Stimulated activated naive CD8-positive, alpha-beta T cell treated with anti-CD3 and anti-CD28 coated beads, Interleukin-15, Interleukin-2, amounts not matched to agents 100 ng/mL and 50 ng/mL, for 24 hours (primary cell): Measurements from ENCODE around the gene NRG2.

Experiments used
- H3K27ac Mint-ChIP-seq: one replicate; pipeline ENCODE4 v1.8.0; 2021; ENCODE audit warnings: mild to moderate bottlenecking, mixed read lengths
- H3K27me3 Mint-ChIP-seq: one replicate; pipeline ENCODE4 v1.8.0; 2021; ENCODE audit warnings: mixed read lengths
- H3K36me3 Mint-ChIP-seq: one replicate; pipeline ENCODE4 v1.8.0; 2021; ENCODE audit warnings: low read depth, mixed read lengths
- H3K4me1 Mint-ChIP-seq: one replicate; pipeline ENCODE4 v1.8.0; 2021; ENCODE audit warnings: low read depth, mixed read lengths
- H3K4me3 Mint-ChIP-seq: one replicate; pipeline ENCODE4 v1.8.0; 2021; ENCODE audit warnings: mild to moderate bottlenecking, mixed read lengths
- H3K9me3 Mint-ChIP-seq: one replicate; pipeline ENCODE4 v1.8.0; 2021; ENCODE audit warnings: mixed read lengths

The NRG2 gene

GRCh38 chr5:139875957-139876356 is 167.1 kb downstream of the NRG2 start:
- Mint-ChIP-seq H3K4me1 (peaks cover 5% of the 10 kb centered on the region), H3K36me3 (no peaks in the 10 kb centered on the region), H3K27me3 (peaks cover 8% of the 10 kb centered on the region), H3K9me3 (peaks cover 4% of the 10 kb centered on the region), H3K27ac (no peak overlapping the region), H3K4me3 (no peak overlapping the region)

- H3K9me3 Mint-ChIP-seq = peaks cover 4% of the 10 kb centered on the region
- H3K27ac Mint-ChIP-seq = no peak overlapping the region
- no peaks in the 10 kb centered on the region for H3K36me3 Mint-ChIP-seq
- peaks cover 8% of the 10 kb centered on the region for H3K27me3 Mint-ChIP-seq
- peaks cover 5% of the 10 kb centered on the region for H3K4me1 Mint-ChIP-seq
- no peak overlapping the region for H3K4me3 Mint-ChIP-seq
Observed at GRCh38 chr5:139872851-139873794, 170.0 kb downstream of the NRG2 start.

GRCh38 chr5:139872052-139872766 is 170.9 kb downstream of the NRG2 start:
- Mint-ChIP-seq H3K27ac (no peak overlapping the region), H3K36me3 (no peaks in the 10 kb centered on the region), H3K4me1 (peaks cover 5% of the 10 kb centered on the region), H3K27me3 (peaks cover 8% of the 10 kb centered on the region), H3K4me3 (no peak overlapping the region), H3K9me3 (peaks cover 4% of the 10 kb centered on the region)

GRCh38 chr5:139871614-139872013 is 171.5 kb downstream of the NRG2 start:
- Mint-ChIP-seq H3K9me3 (peaks cover 4% of the 10 kb centered on the region), H3K4me1 (peaks cover 1% of the 10 kb centered on the region), H3K27me3 (peaks cover 8% of the 10 kb centered on the region), H3K36me3 (no peaks in the 10 kb centered on the region), H3K4me3 (no peak overlapping the region), H3K27ac (no peak overlapping the region)

- H3K9me3 Mint-ChIP-seq = no peaks in the 10 kb centered on the region
Observed at GRCh38 chr5:139870677-139871076, 172.4 kb downstream of the NRG2 start.

GRCh38 chr5:139869042-139869790 is 173.9 kb downstream of the NRG2 start:
- no peaks in the 10 kb centered on the region for H3K4me1 Mint-ChIP-seq
- H3K9me3 Mint-ChIP-seq = no peaks in the 10 kb centered on the region
- H3K4me3 Mint-ChIP-seq = no peak overlapping the region
- no peaks in the 10 kb centered on the region for H3K36me3 Mint-ChIP-seq
- H3K27ac Mint-ChIP-seq = no peak overlapping the region
- peaks cover 2% of the 10 kb centered on the region for H3K27me3 Mint-ChIP-seq

More at GRCh38 chr5:139870677-139871076, 172.4 kb downstream of the NRG2 start:
- Mint-ChIP-seq H3K27ac (no peak overlapping the region), H3K27me3 (peaks cover 8% of the 10 kb centered on the region), H3K4me3 (no peak overlapping the region), H3K36me3 (no peaks in the 10 kb centered on the region), H3K4me1 (no peaks in the 10 kb centered on the region)

- no peaks in the 10 kb centered on the region for H3K27me3 Mint-ChIP-seq
- no peaks in the 10 kb centered on the region for H3K36me3 Mint-ChIP-seq
- H3K4me3 Mint-ChIP-seq = no peak overlapping the region
- H3K4me1 Mint-ChIP-seq = no peaks in the 10 kb centered on the region
- H3K27ac Mint-ChIP-seq = no peak overlapping the region
- H3K9me3 Mint-ChIP-seq = no peaks in the 10 kb centered on the region
Observed at GRCh38 chr5:139867581-139867980, 175.5 kb downstream of the NRG2 start.

GRCh38 chr5:139867109-139867508 is 176.0 kb downstream of the NRG2 start:
- Mint-ChIP-seq H3K4me3 (no peak overlapping the region), H3K9me3 (no peaks in the 10 kb centered on the region), H3K27ac (no peak overlapping the region), H3K4me1 (no peaks in the 10 kb centered on the region), H3K36me3 (no peaks in the 10 kb centered on the region), H3K27me3 (no peaks in the 10 kb centered on the region)

GRCh38 chr5:139864716-139865483 is 178.2 kb downstream of the NRG2 start:
- Mint-ChIP-seq H3K9me3 (no peaks in the 10 kb centered on the region), H3K27ac (no peak overlapping the region), H3K4me1 (no peaks in the 10 kb centered on the region), H3K36me3 (no peaks in the 10 kb centered on the region), H3K27me3 (no peaks in the 10 kb centered on the region), H3K4me3 (no peak overlapping the region)

GRCh38 chr5:139863855-139864558 is 179.1 kb downstream of the NRG2 start:
- Mint-ChIP-seq H3K4me3 (no peak overlapping the region), H3K9me3 (no peaks in the 10 kb centered on the region), H3K27me3 (no peaks in the 10 kb centered on the region), H3K4me1 (no peaks in the 10 kb centered on the region), H3K36me3 (no peaks in the 10 kb centered on the region), H3K27ac (no peak overlapping the region)

- Mint-ChIP-seq H3K9me3 (no peaks in the 10 kb centered on the region), H3K27ac (no peak overlapping the region), H3K4me3 (no peak overlapping the region), H3K4me1 (no peaks in the 10 kb centered on the region), H3K36me3 (no peaks in the 10 kb centered on the region), H3K27me3 (no peaks in the 10 kb centered on the region)
Observed at GRCh38 chr5:139863361-139863760, 179.7 kb downstream of the NRG2 start.

- Mint-ChIP-seq H3K9me3 (no peaks in the 10 kb centered on the region), H3K36me3 (no peaks in the 10 kb centered on the region), H3K27ac (no peak overlapping the region)
Observed at GRCh38 chr5:139862803-139863202, 180.3 kb downstream of the NRG2 start.

GRCh38 chr5:139862313-139862712 is 180.8 kb downstream of the NRG2 start:
- Mint-ChIP-seq H3K4me1 (no peaks in the 10 kb centered on the region), H3K36me3 (no peaks in the 10 kb centered on the region), H3K27ac (no peak overlapping the region)

More at GRCh38 chr5:139862803-139863202, 180.3 kb downstream of the NRG2 start:
- no peaks in the 10 kb centered on the region for H3K27me3 Mint-ChIP-seq
- no peaks in the 10 kb centered on the region for H3K4me1 Mint-ChIP-seq
- no peak overlapping the region for H3K4me3 Mint-ChIP-seq

GRCh38 chr5:139861889-139862207 is 181.3 kb downstream of the NRG2 start:
- no peaks in the 10 kb centered on the region for H3K9me3 Mint-ChIP-seq
- no peaks in the 10 kb centered on the region for H3K4me1 Mint-ChIP-seq
- H3K36me3 Mint-ChIP-seq = no peaks in the 10 kb centered on the region
- no peaks in the 10 kb centered on the region for H3K27me3 Mint-ChIP-seq
- no peak overlapping the region for H3K27ac Mint-ChIP-seq
- H3K4me3 Mint-ChIP-seq = no peak overlapping the region

More at GRCh38 chr5:139862313-139862712, 180.8 kb downstream of the NRG2 start:
- H3K9me3 Mint-ChIP-seq = no peaks in the 10 kb centered on the region
- H3K4me3 Mint-ChIP-seq = no peak overlapping the region
- no peaks in the 10 kb centered on the region for H3K27me3 Mint-ChIP-seq
